A549 (cell line): ENCODE data around the gene DBX2. TPM values are rescaled to one million over a fixed set of nuclear protein-coding genes. Genes with fewer than 3 reads are reported as not detected.
A peak's percentile ranks its signal among the peaks of the same experiment; 100 is the strongest.

Experiments
- ATAC-seq, 2 experiments: fragments of 200-7000 bp in 1 of 2; fragments of >200 bp in 1 of 2; cut with Nextera tagmentation in 1 of 2; cut with Tn5 transposase in 1 of 2; 3 replicates each; pipeline versions ENCODE4 v1.8.0 to v1.9.1; 2018 to 2020; ENCODE audit warnings: mild to moderate bottlenecking in 1 of 2, moderate library complexity in 1 of 2
- CTCF ChIA-PET: fragments of 300-600 bp; sonication (Branson Sonifier 250); formaldehyde crosslinking; extraction: SDS; loops from one replicate; lab custom pipeline; 2021; ENCODE audit warnings: antibody characterized with exemption, inconsistent platforms; lab: Yijun Ruan, JAX
- POLR2A ChIA-PET: fragments of 350-600 bp; formaldehyde crosslinking; extraction: SDS; loops from one replicate; lab custom pipeline; 2021; ENCODE audit warnings: antibody characterized with exemption, inconsistent platforms; lab: Yijun Ruan, JAX
- DNase-seq, 2 experiments: peaks; one replicate each; pipeline versions ENCODE4 v3.0.0 to v3.0.0-alpha.2; 2011 to 2016; ENCODE audit warnings: low read depth in 1 of 2, low spot score in 1 of 2
- FAIRE-seq: peaks from 2 replicates; lab custom pipeline; 2011; peaks lifted over from hg19 to GRCh38; lab: Jason Lieb, UNC
- H3K27ac ChIP-seq, 2 experiments: fragments of >200 bp; sonication (Bioruptor Twin); formaldehyde crosslinking; 3 replicates each; pipeline ENCODE4 v1.5.1; 2016 to 2017
- H3K4me1 ChIP-seq: fragments of >200 bp; sonication (Bioruptor Twin); formaldehyde crosslinking; 3 replicates; pipeline ENCODE4 v1.6.1; 2016
- H3K4me2 ChIP-seq: fragments of >200 bp; sonication (Bioruptor Twin); formaldehyde crosslinking; 3 replicates; pipeline ENCODE4 v1.6.1; 2016
- H3K4me3 ChIP-seq: fragments of >200 bp; sonication (Bioruptor Twin); formaldehyde crosslinking; 3 replicates; pipeline ENCODE4 v1.5.1; 2016
- H3K9me3 ChIP-seq: fragments of >200 bp; sonication (Bioruptor Twin); formaldehyde crosslinking; 3 replicates; pipeline ENCODE4 v1.6.1; 2016
- BHLHE40 ChIP-seq: IDR thresholded peaks from 2 replicates; pipeline ENCODE4 v1.6.1; 2012; ENCODE audit warnings: low read depth, low read length, inconsistent platforms
- CBX8 ChIP-seq: fragments of 200-600 bp; sonication (generic); IDR thresholded peaks from 2 replicates; pipeline ENCODE4 v1.6.1; 2016
- CHD2 ChIP-seq: fragments of 150-350 bp; IDR thresholded peaks from 2 replicates; pipeline ENCODE4 v1.6.1; 2014; ENCODE audit warnings: low read length; ENCODE audit not compliant: partially characterized antibody
- EHF ChIP-seq: fragments of 250-450 bp; sonication (Bioruptor Pico); IDR thresholded peaks from 2 replicates; pipeline ENCODE4 v1.5.0; 2020; ENCODE audit warnings: mild to moderate bottlenecking
- HOXB13 ChIP-seq: fragments of 250-450 bp; sonication (Bioruptor Pico); IDR thresholded peaks from 2 replicates; pipeline ENCODE4 v1.5.0; 2020; ENCODE audit warnings: low read depth, mild to moderate bottlenecking, moderate library complexity
- KDM1A ChIP-seq: fragments of 200-600 bp; sonication (generic); IDR thresholded peaks from 2 replicates; pipeline ENCODE4 v1.6.1; 2016; ENCODE audit warnings: low read depth, mild to moderate bottlenecking
- KDM5A ChIP-seq: fragments of 200-600 bp; sonication (generic); IDR thresholded peaks from 2 replicates; pipeline ENCODE4 v1.6.1; 2016; ENCODE audit warnings: antibody characterized with exemption, mild to moderate bottlenecking
- MAFK ChIP-seq: fragments of 450-650 bp; IDR thresholded peaks from 2 replicates; pipeline ENCODE4 v1.6.1; 2014; ENCODE audit not compliant: partially characterized antibody
- NPAS2 ChIP-seq: fragments of 250-450 bp; sonication (Bioruptor Pico); IDR thresholded peaks from 2 replicates; pipeline ENCODE4 v1.8.0; 2022; ENCODE audit warnings: mild to moderate bottlenecking, moderate library complexity, borderline replicate concordance
- POLR2AphosphoS2 ChIP-seq: conservative IDR thresholded peaks from 2 replicates; pipeline ENCODE4 v1.6.1; 2012; ENCODE audit warnings: low read length, improper control_type of control experiment, inconsistent platforms
- RCOR1 ChIP-seq: fragments of 150-350 bp; IDR thresholded peaks from 2 replicates; pipeline ENCODE4 v1.6.1; 2014; ENCODE audit warnings: antibody characterized with exemption, low read length, low read depth
- TFCP2L1 ChIP-seq: fragments of 250-450 bp; sonication (Bioruptor Pico); IDR thresholded peaks from 2 replicates; pipeline ENCODE4 v1.5.0; 2021; ENCODE audit warnings: mild to moderate bottlenecking
- ZC3H11A ChIP-seq: fragments of 450-650 bp; IDR thresholded peaks from 2 replicates; pipeline ENCODE4 v1.6.1; 2014; ENCODE audit warnings: antibody characterized with exemption, mild to moderate bottlenecking
- ZNF302 ChIP-seq: fragments of 250-450 bp; sonication (Bioruptor Pico); IDR thresholded peaks from 2 replicates; pipeline ENCODE4 v1.9.0; 2021; ENCODE audit warnings: inconsistent platforms, mild to moderate bottlenecking, moderate library complexity
- WGBS: methylation state at CpG from one replicate; pipeline ENCODE4 v1.1.6; 2017; ENCODE audit errors: missing lambda C conversion rate; 5-methylcytosine and 5-hydroxymethylcytosine counted together
- polyA minus RNA-seq: library from RNA; depleted of rRNA, polyadenylated mRNA; stranded (reverse); fragments of >200 nt; gene quantifications from 2 replicates; pipeline ENCODE4 v1.2.3, GENCODE V29; 2011; rRNA and poly(A)+ RNA removed
- polyA plus RNA-seq, 4 experiments: library from polyadenylated mRNA; depleted of rRNA in 3 of 4; stranded (reverse); fragments of >200 nt; fragmentation: RNase III in 1 of 4; extraction: RNeasy Plus Mini Kit Qiagen cat#74134 plus additional on column Dnase treatment in 1 of 4; gene quantifications; 2 replicates in 3 of 4; 3 replicates in 1 of 4; pipeline ENCODE4 v1.2.3, GENCODE V29; 2011 to 2017
- TF ChIP-seq, protein P1 (sequence below): IDR thresholded peaks from 2 replicates; pipeline ENCODE4 v1.6.1; 2012
- TF ChIP-seq, protein P2 (sequence below): fragments of >200 bp; sonication (Bioruptor Twin); formaldehyde crosslinking; IDR thresholded peaks from 3 replicates; pipeline ENCODE4 v1.5.1; 2016
- TF ChIP-seq, protein P3 (sequence below): IDR thresholded peaks from 2 replicates; pipeline ENCODE4 v1.6.1; 2012; ENCODE audit warnings: low read depth, borderline replicate concordance
- TF ChIP-seq, protein P4 (sequence below): fragments of 450-650 bp; IDR thresholded peaks from 2 replicates; pipeline ENCODE4 v1.6.1; 2014; ENCODE audit warnings: antibody characterized with exemption
- TF ChIP-seq, protein P5 (sequence below): fragments of 250-450 bp; sonication (Bioruptor Pico); IDR thresholded peaks from 2 replicates; pipeline ENCODE4 v1.5.0; 2020; ENCODE audit warnings: low read depth, mild to moderate bottlenecking, moderate library complexity
- TF ChIP-seq, protein P6 (sequence below): fragments of 250-450 bp; sonication (Bioruptor Pico); IDR thresholded peaks from 2 replicates; pipeline ENCODE4 v1.5.0; 2021; ENCODE audit warnings: mild to moderate bottlenecking, moderate library complexity, borderline replicate concordance

DBX2 gene
- polyA plus RNA-seq (2011; rRNA removed) (not detected in 2 replicates), polyA plus RNA-seq (2017; fragmentation: RNase III; extraction: RNeasy Plus Mini Kit Qiagen cat#74134 plus additional on column Dnase treatment) (not detected in 3 replicates), polyA minus RNA-seq (not detected in 2 replicates)
- polyA plus RNA-seq (2012; cell fraction: cytosol; rRNA removed) = not detected in 2 replicates
- polyA plus RNA-seq (2012; cell fraction: nucleus; rRNA removed) = not detected in 2 replicates

DNA sequence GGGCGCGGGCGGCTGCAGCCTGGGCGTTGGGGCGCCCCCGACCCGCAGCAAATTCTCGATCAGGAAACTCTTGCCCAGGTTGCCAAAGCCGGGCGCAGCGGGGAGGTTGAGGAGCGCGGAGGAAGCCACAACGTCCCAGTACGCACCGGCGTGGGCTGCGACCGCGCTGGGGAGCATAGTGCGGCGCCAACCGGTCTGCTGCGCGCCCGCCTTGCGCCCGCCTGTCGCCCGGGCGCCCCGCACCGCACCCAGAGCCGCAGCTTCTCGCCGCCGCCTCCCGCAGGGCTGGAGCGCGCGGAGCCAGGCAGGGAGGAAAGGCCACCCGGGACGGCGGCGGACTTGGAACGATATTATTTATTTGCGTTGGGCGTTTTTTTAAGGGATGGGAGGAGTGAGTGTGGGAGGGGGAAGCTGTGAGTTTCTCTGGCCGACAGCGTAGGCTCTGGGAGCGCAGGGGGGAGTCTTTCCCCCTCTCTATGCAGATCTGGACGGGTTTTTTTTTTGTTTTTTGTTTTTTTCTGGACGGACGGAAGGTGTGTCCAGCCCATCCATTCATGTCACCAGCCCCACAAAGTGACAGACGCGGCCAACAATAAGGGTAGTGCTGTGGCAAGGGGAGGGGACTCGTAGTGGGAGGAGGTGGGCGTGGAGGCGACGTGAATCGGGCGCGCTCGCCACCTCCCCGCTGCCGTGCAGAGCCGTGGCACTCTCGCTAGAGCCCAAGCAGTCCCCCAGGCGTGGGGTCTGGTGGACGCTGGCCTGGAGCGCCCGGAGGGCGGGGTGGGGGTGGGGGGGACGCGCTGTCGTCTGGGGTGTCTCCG is at the start of gene DBX2:
TSS of gene DBX2 (minus strand) at position 349 of the 821 bp plus-strand sequence. CDS start at position 177, 172 bp downstream.
- Histone ChIP-seq H3K27ac (no peak within 1 kb of the TSS), H3K4me2 (peak within 1 kb of the TSS; percentile 89), H3K4me3 (peak within 1 kb of the TSS; percentile 47), H3K4me1 (peaks cover 6% of the 10 kb centered on the region; the same call in 1 of the 3 replicates), H3K9me3 (no peaks in the 10 kb centered on the region; the same call in 2 of the 3 replicates)
- ChIA-PET POLR2A (no interaction called here), CTCF (interaction anchor here (0.6 to 1.0 kb wide), 3 partner anchors 22 to 642 kb away, joined by 3 read pairs; no protein-coding TSS in a partner anchor)
- TF ChIP-seq, protein P1, sequence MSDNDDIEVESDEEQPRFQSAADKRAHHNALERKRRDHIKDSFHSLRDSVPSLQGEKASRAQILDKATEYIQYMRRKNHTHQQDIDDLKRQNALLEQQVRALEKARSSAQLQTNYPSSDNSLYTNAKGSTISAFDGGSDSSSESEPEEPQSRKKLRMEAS = no peak
- DNase-seq = peak in 1 of 2 experiments; percentile 10
- no peak for FAIRE-seq
- ATAC-seq = peak; percentile 69 to 79
- 2% methylated on average over 47 of the region's 77 CpGs for WGBS

DNA sequence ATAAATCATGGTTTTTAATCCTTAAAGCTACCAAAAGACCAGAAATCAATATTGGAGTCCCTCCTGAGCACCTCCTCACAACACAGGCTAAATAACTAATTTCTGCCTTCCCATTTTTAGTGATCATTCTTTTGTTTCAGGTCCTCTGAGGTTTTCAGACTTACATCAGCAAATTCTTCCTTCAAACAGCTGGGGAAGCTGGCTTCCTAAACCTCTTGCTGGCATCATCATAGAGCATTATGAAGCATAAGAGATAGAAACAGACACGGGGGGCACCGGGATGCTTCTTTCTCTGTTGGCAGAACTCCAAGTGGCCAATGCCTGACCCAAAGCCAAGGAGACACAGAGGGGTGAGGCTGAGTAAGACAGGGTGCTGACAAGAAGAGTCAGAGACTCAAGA is 47.9 kb upstream of the DBX2 start:
- TF ChIP-seq ZNF302 (no peak), MAFK (no peak), RCOR1 (no peak), ZC3H11A (no peak), TFCP2L1 (CRISPR knock-in tag) (no peak), CBX8 (no peak), BHLHE40 (no peak), POLR2AphosphoS2 (no peak), KDM5A (no peak), EHF (CRISPR knock-in tag) (no peak), KDM1A (no peak), CHD2 (no peak), HOXB13 (CRISPR knock-in tag) (no peak), NPAS2 (CRISPR knock-in tag) (no peak)
- TF ChIP-seq, protein P2, sequence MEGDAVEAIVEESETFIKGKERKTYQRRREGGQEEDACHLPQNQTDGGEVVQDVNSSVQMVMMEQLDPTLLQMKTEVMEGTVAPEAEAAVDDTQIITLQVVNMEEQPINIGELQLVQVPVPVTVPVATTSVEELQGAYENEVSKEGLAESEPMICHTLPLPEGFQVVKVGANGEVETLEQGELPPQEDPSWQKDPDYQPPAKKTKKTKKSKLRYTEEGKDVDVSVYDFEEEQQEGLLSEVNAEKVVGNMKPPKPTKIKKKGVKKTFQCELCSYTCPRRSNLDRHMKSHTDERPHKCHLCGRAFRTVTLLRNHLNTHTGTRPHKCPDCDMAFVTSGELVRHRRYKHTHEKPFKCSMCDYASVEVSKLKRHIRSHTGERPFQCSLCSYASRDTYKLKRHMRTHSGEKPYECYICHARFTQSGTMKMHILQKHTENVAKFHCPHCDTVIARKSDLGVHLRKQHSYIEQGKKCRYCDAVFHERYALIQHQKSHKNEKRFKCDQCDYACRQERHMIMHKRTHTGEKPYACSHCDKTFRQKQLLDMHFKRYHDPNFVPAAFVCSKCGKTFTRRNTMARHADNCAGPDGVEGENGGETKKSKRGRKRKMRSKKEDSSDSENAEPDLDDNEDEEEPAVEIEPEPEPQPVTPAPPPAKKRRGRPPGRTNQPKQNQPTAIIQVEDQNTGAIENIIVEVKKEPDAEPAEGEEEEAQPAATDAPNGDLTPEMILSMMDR = no peak
- TF ChIP-seq, protein P3, sequence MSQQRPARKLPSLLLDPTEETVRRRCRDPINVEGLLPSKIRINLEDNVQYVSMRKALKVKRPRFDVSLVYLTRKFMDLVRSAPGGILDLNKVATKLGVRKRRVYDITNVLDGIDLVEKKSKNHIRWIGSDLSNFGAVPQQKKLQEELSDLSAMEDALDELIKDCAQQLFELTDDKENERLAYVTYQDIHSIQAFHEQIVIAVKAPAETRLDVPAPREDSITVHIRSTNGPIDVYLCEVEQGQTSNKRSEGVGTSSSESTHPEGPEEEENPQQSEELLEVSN = no peak
- TF ChIP-seq, protein P4, sequence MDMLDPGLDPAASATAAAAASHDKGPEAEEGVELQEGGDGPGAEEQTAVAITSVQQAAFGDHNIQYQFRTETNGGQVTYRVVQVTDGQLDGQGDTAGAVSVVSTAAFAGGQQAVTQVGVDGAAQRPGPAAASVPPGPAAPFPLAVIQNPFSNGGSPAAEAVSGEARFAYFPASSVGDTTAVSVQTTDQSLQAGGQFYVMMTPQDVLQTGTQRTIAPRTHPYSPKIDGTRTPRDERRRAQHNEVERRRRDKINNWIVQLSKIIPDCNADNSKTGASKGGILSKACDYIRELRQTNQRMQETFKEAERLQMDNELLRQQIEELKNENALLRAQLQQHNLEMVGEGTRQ = no peak
- TF ChIP-seq, protein P5, sequence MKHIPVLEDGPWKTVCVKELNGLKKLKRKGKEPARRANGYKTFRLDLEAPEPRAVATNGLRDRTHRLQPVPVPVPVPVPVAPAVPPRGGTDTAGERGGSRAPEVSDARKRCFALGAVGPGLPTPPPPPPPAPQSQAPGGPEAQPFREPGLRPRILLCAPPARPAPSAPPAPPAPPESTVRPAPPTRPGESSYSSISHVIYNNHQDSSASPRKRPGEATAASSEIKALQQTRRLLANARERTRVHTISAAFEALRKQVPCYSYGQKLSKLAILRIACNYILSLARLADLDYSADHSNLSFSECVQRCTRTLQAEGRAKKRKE (CRISPR knock-in tag) = no peak
- TF ChIP-seq, protein P6, sequence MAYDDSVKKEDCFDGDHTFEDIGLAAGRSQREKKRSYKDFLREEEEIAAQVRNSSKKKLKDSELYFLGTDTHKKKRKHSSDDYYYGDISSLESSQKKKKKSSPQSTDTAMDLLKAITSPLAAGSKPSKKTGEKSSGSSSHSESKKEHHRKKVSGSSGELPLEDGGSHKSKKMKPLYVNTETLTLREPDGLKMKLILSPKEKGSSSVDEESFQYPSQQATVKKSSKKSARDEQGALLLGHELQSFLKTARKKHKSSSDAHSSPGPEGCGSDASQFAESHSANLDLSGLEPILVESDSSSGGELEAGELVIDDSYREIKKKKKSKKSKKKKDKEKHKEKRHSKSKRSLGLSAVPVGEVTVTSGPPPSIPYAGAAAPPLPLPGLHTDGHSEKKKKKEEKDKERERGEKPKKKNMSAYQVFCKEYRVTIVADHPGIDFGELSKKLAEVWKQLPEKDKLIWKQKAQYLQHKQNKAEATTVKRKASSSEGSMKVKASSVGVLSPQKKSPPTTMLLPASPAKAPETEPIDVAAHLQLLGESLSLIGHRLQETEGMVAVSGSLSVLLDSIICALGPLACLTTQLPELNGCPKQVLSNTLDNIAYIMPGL = no peak
- H3K4me1 ChIP-seq = no peaks in the 10 kb centered on the region
- 0% methylated on average over 2 of the region's 2 CpGs for WGBS
- H3K4me2 ChIP-seq = no peak overlapping the region
- DNase-seq (no peak), FAIRE-seq (no peak), ATAC-seq (no peak)
- no peaks in the 10 kb centered on the region for H3K9me3 ChIP-seq
- no peak overlapping the region for H3K27ac ChIP-seq
- POLR2A ChIA-PET = no interaction called here
- CTCF ChIA-PET = no interaction called here
- no peak overlapping the region for H3K4me3 ChIP-seq
